SK-N-SH (cell line): ENCODE measurements around the gene GTSF1L. TPM values are rescaled to one million over a fixed set of nuclear protein-coding genes. Genes with fewer than 3 reads are reported as not detected.

Source experiments
- CTCF ChIA-PET: fragments of 300-600, 350-600 bp; formaldehyde crosslinking; extraction: SDS; loops from one replicate; lab custom pipeline; 2021; lab: Yijun Ruan, JAX
- POLR2A ChIA-PET: fragments of 350-600 bp; sonication (Branson Sonifier 250); formaldehyde crosslinking; extraction: SDS; loops from one replicate; lab custom pipeline; 2020; ENCODE audit warnings: antibody characterized with exemption, inconsistent platforms; lab: Yijun Ruan, JAX
- DNase-seq: peaks from one replicate; pipeline ENCODE4 v3.0.0; 2012
- H2AFZ ChIP-seq: fragments of 200-600 bp; sonication (generic); 2 replicates; pipeline ENCODE4 v1.8.1; 2016; ENCODE audit warnings: antibody characterized with exemption, mild to moderate bottlenecking, low read depth
- H3F3A ChIP-seq: fragments of 200-600 bp; sonication (generic); replicated peaks from 2 replicates; pipeline ENCODE3; 2016; ENCODE audit warnings: antibody characterized with exemption, mild to moderate bottlenecking; ENCODE audit not compliant: insufficient read depth
- H3K27ac ChIP-seq, 2 experiments: fragments of 200-500 bp in 1 of 2; fragments of 200-600 bp in 1 of 2; sonication (Bioruptor generic) in 1 of 2; sonication (generic), shearing (Covaris generic) in 1 of 2; 2 replicates each; pipeline versions ENCODE4 v1.5.1 to v1.6.1; 2014 to 2016; ENCODE audit warnings: low read depth in 2 of 2, inconsistent platforms in 1 of 2, low read length in 1 of 2, mild to moderate bottlenecking in 1 of 2, mixed read lengths in 1 of 2
- H3K27me3 ChIP-seq: fragments of 200-600 bp; sonication (generic), shearing (Covaris generic); 2 replicates; pipeline ENCODE4 v1.6.1; 2016; ENCODE audit warnings: mixed run types; ENCODE audit not compliant: insufficient read depth
- H3K36me3 ChIP-seq, 2 experiments: fragments of 200-500 bp in 1 of 2; fragments of 200-600 bp in 1 of 2; sonication (Bioruptor generic) in 1 of 2; sonication (generic) in 1 of 2; replicated peaks in 1 of 2; 2 replicates each; pipeline versions ENCODE3 to v1.5.1; 2014 to 2016; ENCODE audit warnings: low read length in 1 of 2, mild to moderate bottlenecking in 1 of 2; ENCODE audit not compliant: insufficient read depth in 2 of 2, control insufficient read depth in 1 of 2
- H3K4me1 ChIP-seq, 2 experiments: fragments of 200-500 bp in 1 of 2; fragments of 200-600 bp in 1 of 2; sonication (Bioruptor generic) in 1 of 2; sonication (generic), shearing (Covaris generic) in 1 of 2; 2 replicates each; pipeline versions ENCODE4 v1.5.1 to v1.6.1; 2014 to 2016; ENCODE audit warnings: low read depth in 1 of 2, low read length in 1 of 2, mixed run types in 1 of 2; ENCODE audit not compliant: insufficient read depth in 2 of 2, control insufficient read depth in 1 of 2
- H3K4me2 ChIP-seq: fragments of 200-600 bp; sonication (generic), shearing (Covaris generic); 2 replicates; pipeline ENCODE4 v1.6.1; 2017; ENCODE audit warnings: mixed run types
- H3K4me3 ChIP-seq, 2 experiments: fragments of 200-500 bp in 1 of 2; fragments of 200-600 bp in 1 of 2; sonication (Bioruptor generic) in 1 of 2; sonication (generic), shearing (Covaris generic) in 1 of 2; 2 replicates each; pipeline versions ENCODE4 v1.5.1 to v1.8.1; 2014 to 2016; ENCODE audit warnings: low read depth in 2 of 2, inconsistent platforms in 1 of 2, low read length in 1 of 2, mild to moderate bottlenecking in 1 of 2, mixed read lengths in 1 of 2, moderate library complexity in 1 of 2
- H3K79me2 ChIP-seq: fragments of 200-600 bp; sonication (generic); 2 replicates; pipeline ENCODE4 v1.8.1; 2017; ENCODE audit warnings: mild to moderate bottlenecking; ENCODE audit not compliant: insufficient read depth
- H3K9ac ChIP-seq: fragments of 200-600 bp; sonication (generic); 2 replicates; pipeline ENCODE4 v1.6.1; 2017; ENCODE audit warnings: mixed run types
- H3K9me2 ChIP-seq: fragments of 200-600 bp; sonication (generic); 2 replicates; pipeline ENCODE4 v1.6.1; 2017; ENCODE audit warnings: mixed run types
- H3K9me3 ChIP-seq: fragments of 200-600 bp; sonication (generic); 2 replicates; pipeline ENCODE4 v1.6.1; 2017; ENCODE audit warnings: mixed run types, mild to moderate bottlenecking, moderate library complexity
- H4K20me1 ChIP-seq: fragments of 200-600 bp; sonication (generic); 2 replicates; pipeline ENCODE4 v1.6.1; 2017; ENCODE audit warnings: mild to moderate bottlenecking, mixed run types; ENCODE audit not compliant: insufficient read depth
- CHD2 ChIP-seq: fragments of 150-350 bp; IDR thresholded peaks from 2 replicates; pipeline ENCODE4 v1.6.1; 2018; ENCODE audit warnings: low read length; ENCODE audit not compliant: partially characterized antibody
- EP300 ChIP-seq, 2 experiments: IDR thresholded peaks; 2 replicates each; pipeline versions ENCODE4 v1.4.0 to v1.6.1; 2012; ENCODE audit warnings: borderline replicate concordance in 1 of 2, low read depth in 1 of 2, low read length in 1 of 2
- FOXJ3 ChIP-seq: sonication (generic); formaldehyde crosslinking; IDR thresholded peaks from 2 replicates; pipeline ENCODE4 v1.5.1; 2020; ENCODE audit warnings: mild to moderate bottlenecking, missing genetic modification reagents
- GABPA ChIP-seq: IDR thresholded peaks from 2 replicates; pipeline ENCODE4 v1.4.0; 2012; ENCODE audit warnings: low read depth, mild to moderate bottlenecking
- JUND ChIP-seq: IDR thresholded peaks from 2 replicates; pipeline ENCODE4 v1.4.0; 2012
- MEF2A ChIP-seq: IDR thresholded peaks from 2 replicates; pipeline ENCODE4 v1.4.0; 2012; ENCODE audit warnings: low read depth, borderline replicate concordance
- MXI1 ChIP-seq: IDR thresholded peaks from 2 replicates; pipeline ENCODE4 v1.6.1; 2012; ENCODE audit warnings: mild to moderate bottlenecking, low read depth, low read length, improper control_type of control experiment
- RFX5 ChIP-seq: IDR thresholded peaks from 2 replicates; pipeline ENCODE4 v1.6.1; 2012; ENCODE audit warnings: mild to moderate bottlenecking, improper control_type of control experiment, low read length
- SMC3 ChIP-seq: IDR thresholded peaks from 2 replicates; pipeline ENCODE4 v1.6.1; 2012; ENCODE audit warnings: low read depth, low read length, improper control_type of control experiment
- YY1 ChIP-seq: IDR thresholded peaks from 2 replicates; pipeline ENCODE4 v1.4.0; 2012; ENCODE audit warnings: low read depth, mild to moderate bottlenecking
- WGBS: methylation state at CpG from one replicate; pipeline ENCODE4 v1.1.6; 2017; ENCODE audit warnings: low lambda C conversion rate; 5-methylcytosine and 5-hydroxymethylcytosine counted together
- polyA plus RNA-seq, 3 experiments: library from polyadenylated mRNA; depleted of rRNA; stranded (reverse); fragments of >200 nt; gene quantifications; 2 replicates each; pipeline ENCODE4 v1.2.3, GENCODE V29; 2012
- TF ChIP-seq, protein P1 (sequence below): fragments of 150-350 bp; IDR thresholded peaks from 2 replicates; pipeline ENCODE4 v1.6.1; 2016; ENCODE audit warnings: mild to moderate bottlenecking, low read depth, low read length
- TF ChIP-seq, protein P2 (sequence below): IDR thresholded peaks from 2 replicates; pipeline ENCODE4 v1.4.0; 2012; ENCODE audit warnings: low read depth, borderline replicate concordance
- TF ChIP-seq, protein P3 (sequence below): IDR thresholded peaks from 2 replicates; pipeline ENCODE4 v1.4.0; 2012; ENCODE audit warnings: low read depth
- TF ChIP-seq, protein P4 (sequence below): IDR thresholded peaks from 2 replicates; pipeline ENCODE4; 2012

Gene GTSF1L
- not detected in 2 replicates for polyA plus RNA-seq (2012; rRNA removed)
- not detected in 2 replicates for polyA plus RNA-seq (2012; cell fraction: cytosol; rRNA removed)
- not detected in 2 replicates for polyA plus RNA-seq (2012; cell fraction: nucleus; rRNA removed)

DNA sequence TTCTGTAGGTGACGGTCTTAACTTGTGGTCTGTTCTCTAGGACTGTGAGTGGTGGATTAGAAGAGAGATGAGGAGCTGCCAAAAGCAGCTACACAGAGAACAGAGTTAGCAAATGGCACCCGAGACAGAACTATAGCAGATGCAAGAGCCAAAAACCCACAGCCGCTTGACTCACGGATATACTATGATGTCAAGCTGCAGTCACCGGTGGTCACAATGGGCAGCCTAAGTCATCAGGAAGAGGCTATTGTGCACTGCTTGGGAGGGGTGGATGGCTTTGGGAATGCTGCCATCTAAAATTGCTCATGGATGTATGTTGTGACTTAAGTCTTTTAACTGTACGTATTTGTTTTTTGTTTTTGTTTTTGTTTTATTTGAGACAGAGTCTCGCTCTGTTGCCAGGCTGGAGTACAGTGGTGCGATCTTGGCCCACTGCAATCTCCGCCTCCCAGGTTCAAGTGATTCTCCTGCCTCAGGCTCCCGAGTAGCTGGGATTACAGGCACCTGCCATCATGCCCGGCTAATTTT is at the start of gene GTSF1L:
TSS of gene GTSF1L (minus strand) at position 192 of the 528 bp plus-strand sequence. CDS start 308 bp downstream, outside the sequence.
- ChIA-PET CTCF (interaction anchor here (1.6 kb wide), 1 partner anchor 9 kb away, joined by 4 read pairs; no protein-coding TSS in a partner anchor), POLR2A (no interaction called here)
- no peak for DNase-seq
- whole genome bisulfite sequencing = 86% methylated on average over 11 of the region's 11 CpGs
- no peaks in the 10 kb centered on the region for H4K20me1 ChIP-seq
- H3K4me2 ChIP-seq = no peak within 1 kb of the TSS
- H3K36me3 ChIP-seq = no peaks in the 10 kb centered on the region
- no peak within 1 kb of the TSS for H3K27ac ChIP-seq
- H3K9me3 ChIP-seq = no peaks in the 10 kb centered on the region
- H3F3A ChIP-seq = no peaks in the 10 kb centered on the region
- no peak within 1 kb of the TSS for H3K9ac ChIP-seq
- H3K4me1 ChIP-seq = peaks cover 0 to 12% of the 10 kb centered on the region in 2 experiments; a peak in 1 of 4 replicates
- TF ChIP-seq GABPA (no peak), JUND (no peak), MEF2A (no peak), RFX5 (no peak), YY1 (no peak), MXI1 (no peak), CHD2 (no peak)
- TF ChIP-seq, protein P1, sequence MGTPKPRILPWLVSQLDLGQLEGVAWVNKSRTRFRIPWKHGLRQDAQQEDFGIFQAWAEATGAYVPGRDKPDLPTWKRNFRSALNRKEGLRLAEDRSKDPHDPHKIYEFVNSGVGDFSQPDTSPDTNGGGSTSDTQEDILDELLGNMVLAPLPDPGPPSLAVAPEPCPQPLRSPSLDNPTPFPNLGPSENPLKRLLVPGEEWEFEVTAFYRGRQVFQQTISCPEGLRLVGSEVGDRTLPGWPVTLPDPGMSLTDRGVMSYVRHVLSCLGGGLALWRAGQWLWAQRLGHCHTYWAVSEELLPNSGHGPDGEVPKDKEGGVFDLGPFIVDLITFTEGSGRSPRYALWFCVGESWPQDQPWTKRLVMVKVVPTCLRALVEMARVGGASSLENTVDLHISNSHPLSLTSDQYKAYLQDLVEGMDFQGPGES = no peak
- TF ChIP-seq, protein P2, sequence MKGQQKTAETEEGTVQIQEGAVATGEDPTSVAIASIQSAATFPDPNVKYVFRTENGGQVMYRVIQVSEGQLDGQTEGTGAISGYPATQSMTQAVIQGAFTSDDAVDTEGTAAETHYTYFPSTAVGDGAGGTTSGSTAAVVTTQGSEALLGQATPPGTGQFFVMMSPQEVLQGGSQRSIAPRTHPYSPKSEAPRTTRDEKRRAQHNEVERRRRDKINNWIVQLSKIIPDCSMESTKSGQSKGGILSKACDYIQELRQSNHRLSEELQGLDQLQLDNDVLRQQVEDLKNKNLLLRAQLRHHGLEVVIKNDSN = no peak
- TF ChIP-seq, protein P3, sequence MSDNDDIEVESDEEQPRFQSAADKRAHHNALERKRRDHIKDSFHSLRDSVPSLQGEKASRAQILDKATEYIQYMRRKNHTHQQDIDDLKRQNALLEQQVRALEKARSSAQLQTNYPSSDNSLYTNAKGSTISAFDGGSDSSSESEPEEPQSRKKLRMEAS = no peak
- no peak within 1 kb of the TSS for H3K4me3 ChIP-seq
- no peaks in the 10 kb centered on the region for H3K27me3 ChIP-seq
- H2AFZ ChIP-seq = no peak within 1 kb of the TSS
- no peaks in the 10 kb centered on the region for H3K9me2 ChIP-seq
- H3K79me2 ChIP-seq = no peaks in the 10 kb centered on the region

DNA sequence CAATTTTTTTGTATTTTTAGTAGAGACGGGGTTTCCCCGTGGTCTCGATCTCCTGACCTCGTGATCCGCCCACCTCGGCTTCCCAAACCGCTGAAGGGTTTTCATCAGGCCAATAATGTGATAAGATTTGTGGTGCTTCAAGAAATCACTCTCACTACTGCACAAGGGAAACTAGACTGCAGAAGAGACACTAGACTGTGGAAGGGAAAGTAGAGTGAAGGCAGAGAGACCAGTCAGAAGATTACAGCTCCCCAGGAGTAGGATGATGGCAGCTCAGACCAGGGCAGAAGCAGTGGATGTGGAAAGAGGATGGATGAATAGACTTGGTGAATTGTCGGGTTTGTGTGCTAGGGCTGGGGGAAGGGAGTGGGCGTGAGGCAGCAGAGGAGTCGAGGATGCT is 48.0 kb upstream of the GTSF1L start:
- H3F3A ChIP-seq = no peaks in the 10 kb centered on the region
- 72% methylated on average over 10 of the region's 10 CpGs for WGBS
- no peaks in the 10 kb centered on the region for H3K9me3 ChIP-seq
- no peak overlapping the region for H3K9ac ChIP-seq
- H3K79me2 ChIP-seq = no peaks in the 10 kb centered on the region
- H3K27me3 ChIP-seq = no peaks in the 10 kb centered on the region; the same call in 1 of the 2 replicates
- H3K9me2 ChIP-seq = no peaks in the 10 kb centered on the region
- no peak for DNase-seq
- H3K27ac ChIP-seq = no peak overlapping the region
- H3K4me2 ChIP-seq = no peak overlapping the region
- H2AFZ ChIP-seq = no peak overlapping the region
- ChIA-PET CTCF (interaction anchor here (1.0 to 1.3 kb wide), 2 partner anchors 70 to 342 kb away, joined by 3 read pairs; no protein-coding TSS in a partner anchor), POLR2A (no interaction called here)
- H3K36me3 ChIP-seq = no peaks in the 10 kb centered on the region
- H3K4me1 ChIP-seq = no peaks in the 10 kb centered on the region; a peak in 1 of 4 replicates
- no peak for TF ChIP-seq JUND
- TF ChIP-seq EP300 (IDR thresholded peaks at IDR 0.05; ENCODE audit: borderline replicate concordance in 1 of 2, low read depth in 1 of 2, low read length in 1 of 2) = no peak
- TF ChIP-seq, protein P4, sequence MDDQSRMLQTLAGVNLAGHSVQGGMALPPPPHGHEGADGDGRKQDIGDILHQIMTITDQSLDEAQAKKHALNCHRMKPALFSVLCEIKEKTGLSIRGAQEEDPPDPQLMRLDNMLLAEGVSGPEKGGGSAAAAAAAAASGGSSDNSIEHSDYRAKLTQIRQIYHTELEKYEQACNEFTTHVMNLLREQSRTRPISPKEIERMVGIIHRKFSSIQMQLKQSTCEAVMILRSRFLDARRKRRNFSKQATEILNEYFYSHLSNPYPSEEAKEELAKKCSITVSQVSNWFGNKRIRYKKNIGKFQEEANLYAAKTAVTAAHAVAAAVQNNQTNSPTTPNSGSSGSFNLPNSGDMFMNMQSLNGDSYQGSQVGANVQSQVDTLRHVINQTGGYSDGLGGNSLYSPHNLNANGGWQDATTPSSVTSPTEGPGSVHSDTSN = no peak
- TF ChIP-seq SMC3 = no peak
- no peak for TF ChIP-seq FOXJ3 (CRISPR knock-in tag)
- no peaks in the 10 kb centered on the region for H4K20me1 ChIP-seq
- no peak overlapping the region for H3K4me3 ChIP-seq
